Fibroblast of villous mesenchyme (primary cell): ENCODE data around the gene FAM13B. TPM values are rescaled to one million over a fixed set of nuclear protein-coding genes. Genes with fewer than 3 reads are reported as not detected.
"Not testable (repeated sequence)": the region's sequence is repeated elsewhere in the genome, so short reads cannot be mapped to it uniquely, and the experiment has no call there.

Source experiments
- DNase-seq: peaks from one replicate; pipeline ENCODE4 v3.0.0-alpha.2; 2010; ENCODE audit warnings: low read depth
- H3K4me3 ChIP-seq: 2 replicates; pipeline ENCODE4 v1.5.1; 2011; ENCODE audit warnings: low read depth, mild to moderate bottlenecking, low read length
- CTCF ChIP-seq: IDR thresholded peaks from 2 replicates; pipeline ENCODE4 v1.5.1; 2012; ENCODE audit warnings: low read depth, mild to moderate bottlenecking, low read length; ENCODE audit not compliant: insufficient read depth
- total RNA-seq: library from RNA; depleted of rRNA; stranded (reverse); fragments of >200 nt; gene quantifications from 2 replicates; pipeline ENCODE4 v1.2.3, GENCODE V29; 2012

FAM13B gene
- total RNA-seq, 1 donor, result 43.2 TPM

- DNase-seq, result no peak
- H3K4me3 ChIP-seq, result no peak overlapping the region
- TF ChIP-seq CTCF, result no peak
Measured at GRCh38 chr5:137945825-137946224, 87.1 kb downstream of the FAM13B start.

- not testable (repeated sequence) for H3K4me3 ChIP-seq, DNase-seq
Measured at GRCh38 chr5:137944280-137944679, 88.6 kb downstream of the FAM13B start.

- no peak overlapping the region for H3K4me3 ChIP-seq
- no peak for DNase-seq
- no peak for TF ChIP-seq CTCF
Measured at GRCh38 chr5:137939331-137939730, 93.5 kb downstream of the FAM13B start.

GRCh38 chr5:137938751-137939143 is 94.1 kb downstream of the FAM13B start:
- no peak for DNase-seq
- no peak overlapping the region for H3K4me3 ChIP-seq
- TF ChIP-seq CTCF, result no peak

GRCh38 chr5:137937994-137938750 is 94.7 kb downstream of the FAM13B start:
- DNase-seq, result no peak
- TF ChIP-seq CTCF, result no peak

GRCh38 chr5:137935694-137936093 is 97.2 kb downstream of the FAM13B start:
- no peak for DNase-seq
- TF ChIP-seq CTCF, result no peak
- H3K4me3 ChIP-seq, result no peak overlapping the region

More at GRCh38 chr5:137937994-137938750, 94.7 kb downstream of the FAM13B start:
- H3K4me3 ChIP-seq, result no peak overlapping the region

GRCh38 chr5:137935190-137935589 is 97.7 kb downstream of the FAM13B start:
- H3K4me3 ChIP-seq, result no peak overlapping the region
- no peak for TF ChIP-seq CTCF
- no peak for DNase-seq
